K562 (cell line): Measurements from ENCODE around the gene DNAAF9. TPM values are rescaled to one million over a fixed set of nuclear protein-coding genes. Genes with fewer than 3 reads are reported as not detected.

ENCODE experiments used
- ATAC-seq: fragments of 200-7000 bp; cut with Tn5 transposase; 3 replicates; pipeline ENCODE4 v1.9.1; 2020; ENCODE audit warnings: moderate library complexity
- BruUV-seq: library from RNA; stranded (reverse); fragments of 400-500 nt; replicated peaks from 2 replicates; lab custom pipeline; 2021; lab: Mats Ljungman, UMichigan
- CTCF ChIA-PET: fragments of 300-600 bp; formaldehyde crosslinking; extraction: SDS; loops from one replicate; lab custom pipeline; 2021; ENCODE audit warnings: low intra/inter-chr PET ratio; lab: Yijun Ruan, JAX
- POLR2A ChIA-PET: fragments of 300-600, 350-650 bp; sonication (Branson Sonifier 250); formaldehyde crosslinking; extraction: SDS; loops from one replicate; lab custom pipeline; 2021; ENCODE audit warnings: antibody characterized with exemption, inconsistent platforms; lab: Yijun Ruan, JAX
- DNase-seq, 4 experiments: peaks; one replicate each; pipeline versions ENCODE4 v3.0.0 to v3.0.0-alpha.2; 2011 to 2018; ENCODE audit warnings: low spot score in 3 of 4, mixed read lengths in 3 of 4; ENCODE audit errors: extremely low read depth in 1 of 4
- FAIRE-seq: peaks from 2 replicates; lab custom pipeline; 2011; peaks lifted over from hg19 to GRCh38; lab: Jason Lieb, UNC
- H2AFZ ChIP-seq: 2 replicates; pipeline ENCODE4 v1.6.0; 2011; ENCODE audit warnings: low read depth, low read length, control low read depth, inconsistent platforms
- H3K27ac ChIP-seq: fragments of 200-600 bp; 3 replicates; pipeline ENCODE4 v1.8.0; 2011; ENCODE audit warnings: low read depth, mild to moderate bottlenecking, control low read depth, inconsistent platforms, low read length, moderate library complexity, mixed read lengths; ENCODE audit errors: extremely low read depth
- H3K27me3 ChIP-seq, 2 experiments: fragments of 300-600 bp in 1 of 2; 2 replicates in 1 of 2; 3 replicates in 1 of 2; pipeline versions ENCODE4 v1.6.0 to v1.8.0; 2011; ENCODE audit warnings: inconsistent platforms in 2 of 2, low read length in 2 of 2, mild to moderate bottlenecking in 1 of 2, mixed read lengths in 1 of 2, moderate library complexity in 1 of 2; ENCODE audit not compliant: control insufficient read depth in 2 of 2, insufficient read depth in 2 of 2
- H3K36me3 ChIP-seq: fragments of 300-600 bp; 3 replicates; pipeline ENCODE4 v1.8.0; 2011; ENCODE audit warnings: mild to moderate bottlenecking, low read length, inconsistent platforms; ENCODE audit not compliant: control insufficient read depth, insufficient read depth
- H3K4me1 ChIP-seq, 2 experiments: fragments of 200-600 bp in 1 of 2; replicated peaks in 1 of 2; 2 replicates in 1 of 2; 3 replicates in 1 of 2; pipeline versions ENCODE4 v1.5.1 to v1.8.0; 2011; ENCODE audit warnings: inconsistent platforms in 2 of 2, low read length in 2 of 2, mild to moderate bottlenecking in 1 of 2, mixed read lengths in 1 of 2, moderate library complexity in 1 of 2; ENCODE audit not compliant: control insufficient read depth in 2 of 2, insufficient read depth in 2 of 2
- H3K4me2 ChIP-seq: 2 replicates; pipeline ENCODE4 v1.6.1; 2011; ENCODE audit warnings: low read length, control low read depth, inconsistent platforms, mixed read lengths; ENCODE audit not compliant: insufficient read depth
- H3K4me3 ChIP-seq: fragments of 200-600 bp; sonication (generic), shearing (Covaris generic); 2 replicates; pipeline ENCODE4 v1.5.1; 2016; ENCODE audit warnings: control low read depth, inconsistent platforms
- H3K79me2 ChIP-seq: fragments of 200-600 bp; 3 replicates; pipeline ENCODE4 v1.8.0; 2011; ENCODE audit warnings: low read length, inconsistent platforms; ENCODE audit not compliant: control insufficient read depth, insufficient read depth
- H3K9ac ChIP-seq, 2 experiments: 2 replicates each; pipeline versions ENCODE4 v1.6.0 to v1.6.1; 2011; ENCODE audit warnings: low read depth in 2 of 2, low read length in 2 of 2, control low read depth in 1 of 2, inconsistent platforms in 1 of 2, mild to moderate bottlenecking in 1 of 2, mixed read lengths in 1 of 2; ENCODE audit not compliant: insufficient read depth in 1 of 2
- H3K9me1 ChIP-seq: one replicate; pipeline ENCODE4 v1.6.0; 2011; ENCODE audit warnings: inconsistent platforms, mild to moderate bottlenecking, low read length, moderate library complexity; ENCODE audit not compliant: control insufficient read depth, insufficient read depth
- H3K9me3 ChIP-seq: replicated peaks from 2 replicates; pipeline ENCODE4 v1.5.1; 2011; ENCODE audit warnings: low read depth, low read length, inconsistent platforms; ENCODE audit not compliant: control insufficient read depth, insufficient read depth
- H4K20me1 ChIP-seq: replicated peaks from 2 replicates; pipeline ENCODE4 v1.6.1; 2011; ENCODE audit warnings: low read length, inconsistent platforms, mixed read lengths; ENCODE audit not compliant: control insufficient read depth, insufficient read depth
- CCNT2 ChIP-seq: IDR thresholded peaks from 2 replicates; pipeline ENCODE4 v1.6.1; 2011; ENCODE audit warnings: borderline replicate concordance, low read depth, mild to moderate bottlenecking, moderate library complexity, mixed read lengths, low read length; ENCODE audit not compliant: insufficient read length; ENCODE audit errors: extremely low read depth
- PKNOX1 ChIP-seq: fragments of 450-650 bp; IDR thresholded peaks from 2 replicates; pipeline ENCODE4 v1.6.1; 2016
- TGIF2 ChIP-seq: sonication (generic); formaldehyde crosslinking; IDR thresholded peaks from 2 replicates; pipeline ENCODE4 v1.8.1; 2022; ENCODE audit warnings: mild to moderate bottlenecking, missing genetic modification reagents, moderate library complexity
- ZBTB33 ChIP-seq: sonication (generic); formaldehyde crosslinking; IDR thresholded peaks from 2 replicates; pipeline ENCODE4 v1.8.1; 2023; ENCODE audit warnings: mild to moderate bottlenecking, missing genetic modification reagents
- ZNF431 ChIP-seq: sonication (generic); formaldehyde crosslinking; IDR thresholded peaks from 2 replicates; pipeline ENCODE4 v1.8.0; 2022; ENCODE audit warnings: mild to moderate bottlenecking, missing genetic modification reagents
- WGBS: fragments of 100-300 bp; shearing (Covaris generic); methylation state at CpG from one replicate; pipeline ENCODE4 v1.1.6; 2016; ENCODE audit warnings: low coverage, mixed read lengths; ENCODE audit not compliant: insufficient coverage; ENCODE audit errors: missing lambda C conversion rate; 5-methylcytosine and 5-hydroxymethylcytosine counted together
- in situ Hi-C: fragments of 300-500 bp; cut with MboI; formaldehyde crosslinking; loops from 4 replicates; pipeline ENCODE4 v1.15.0; 2018; ENCODE audit warnings: inconsistent platforms, mixed read lengths
- intact Hi-C: fragments of 100-400 bp; cut with micrococcal nuclease; formaldehyde crosslinking; loops from 2 replicates; pipeline ENCODE4 v1.14.2; 2022
- polyA plus RNA-seq, 8 experiments: library from polyadenylated mRNA; depleted of rRNA in 4 of 8; stranded (reverse) in 5 of 8; unstranded in 3 of 8; fragments of >200 nt; fragmentation: Nextera tagmentation in 2 of 8; fragmentation: Illumina TruSeq in 1 of 8; extraction: Ambion mirVana in 2 of 8; extraction: Trizol in 1 of 8; gene quantifications; 2 replicates each; pipeline versions ENCODE4 v1.2.1 to v1.2.3, GENCODE V29; 2011 to 2014; ENCODE audit warnings: inconsistent platforms in 1 of 8, missing spikeins in 1 of 8
- total RNA-seq, 7 experiments: library from RNA; depleted of rRNA in 6 of 7; stranded (reverse); fragments of >200 nt in 6 of 7; fragmentation: Illumina TruSeq in 2 of 7; extraction: Trizol in 2 of 7; gene quantifications; 2 replicates each; pipeline versions ENCODE4 v1.2.1 to v1.2.3, GENCODE V29; 2011 to 2021; ENCODE audit warnings: low replicate concordance in 1 of 7
- TF ChIP-seq, protein P1 (sequence below): sonication (generic); formaldehyde crosslinking; IDR thresholded peaks from 2 replicates; pipeline ENCODE4 v1.8.0; 2022; ENCODE audit warnings: missing genetic modification reagents, mild to moderate bottlenecking, moderate library complexity, borderline replicate concordance
- TF ChIP-seq, protein P2 (sequence below): fragments of 250-450 bp; sonication (Bioruptor Pico); IDR thresholded peaks from 2 replicates; pipeline ENCODE4 v1.4.0; 2020; ENCODE audit warnings: mild to moderate bottlenecking, moderate library complexity
- TF ChIP-seq, protein P3 (sequence below): fragments of 450-650 bp; formaldehyde crosslinking; conservative IDR thresholded peaks from 2 replicates; pipeline ENCODE4 v1.4.0; 2022; ENCODE audit warnings: mild to moderate bottlenecking, missing genetic modification characterization
- TF ChIP-seq, protein P4 (sequence below), 2 experiments: fragments of 450-650 bp; IDR thresholded peaks; 2 replicates each; pipeline ENCODE4 v1.6.1; 2016

Gene DNAAF9
- total and polyA plus RNA-seq, 9 of the 15 experiments (the other 6 are each of a cell fraction or from before 2014, with no cell fraction given): 0.42 to 2.9 (median 1.9) TPM

GRCh38 chr20:3430376-3431069, 23.1 kb upstream of the DNAAF9 start:
- H3K4me3 ChIP-seq: no peak overlapping the region
- H3K9me3 ChIP-seq: no peaks in the 10 kb centered on the region
- peak; percentile 83 for TF ChIP-seq ZBTB33 (CRISPR knock-in tag)
- TF ChIP-seq ZNF431: no peak
- TF ChIP-seq, protein P1, sequence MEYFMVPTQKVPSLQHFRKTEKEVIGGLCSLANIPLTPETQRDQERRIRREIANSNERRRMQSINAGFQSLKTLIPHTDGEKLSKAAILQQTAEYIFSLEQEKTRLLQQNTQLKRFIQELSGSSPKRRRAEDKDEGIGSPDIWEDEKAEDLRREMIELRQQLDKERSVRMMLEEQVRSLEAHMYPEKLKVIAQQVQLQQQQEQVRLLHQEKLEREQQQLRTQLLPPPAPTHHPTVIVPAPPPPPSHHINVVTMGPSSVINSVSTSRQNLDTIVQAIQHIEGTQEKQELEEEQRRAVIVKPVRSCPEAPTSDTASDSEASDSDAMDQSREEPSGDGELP (CRISPR knock-in tag): peak; percentile 36; the same call in 1 of the 2 replicates
- TF ChIP-seq, protein P2, sequence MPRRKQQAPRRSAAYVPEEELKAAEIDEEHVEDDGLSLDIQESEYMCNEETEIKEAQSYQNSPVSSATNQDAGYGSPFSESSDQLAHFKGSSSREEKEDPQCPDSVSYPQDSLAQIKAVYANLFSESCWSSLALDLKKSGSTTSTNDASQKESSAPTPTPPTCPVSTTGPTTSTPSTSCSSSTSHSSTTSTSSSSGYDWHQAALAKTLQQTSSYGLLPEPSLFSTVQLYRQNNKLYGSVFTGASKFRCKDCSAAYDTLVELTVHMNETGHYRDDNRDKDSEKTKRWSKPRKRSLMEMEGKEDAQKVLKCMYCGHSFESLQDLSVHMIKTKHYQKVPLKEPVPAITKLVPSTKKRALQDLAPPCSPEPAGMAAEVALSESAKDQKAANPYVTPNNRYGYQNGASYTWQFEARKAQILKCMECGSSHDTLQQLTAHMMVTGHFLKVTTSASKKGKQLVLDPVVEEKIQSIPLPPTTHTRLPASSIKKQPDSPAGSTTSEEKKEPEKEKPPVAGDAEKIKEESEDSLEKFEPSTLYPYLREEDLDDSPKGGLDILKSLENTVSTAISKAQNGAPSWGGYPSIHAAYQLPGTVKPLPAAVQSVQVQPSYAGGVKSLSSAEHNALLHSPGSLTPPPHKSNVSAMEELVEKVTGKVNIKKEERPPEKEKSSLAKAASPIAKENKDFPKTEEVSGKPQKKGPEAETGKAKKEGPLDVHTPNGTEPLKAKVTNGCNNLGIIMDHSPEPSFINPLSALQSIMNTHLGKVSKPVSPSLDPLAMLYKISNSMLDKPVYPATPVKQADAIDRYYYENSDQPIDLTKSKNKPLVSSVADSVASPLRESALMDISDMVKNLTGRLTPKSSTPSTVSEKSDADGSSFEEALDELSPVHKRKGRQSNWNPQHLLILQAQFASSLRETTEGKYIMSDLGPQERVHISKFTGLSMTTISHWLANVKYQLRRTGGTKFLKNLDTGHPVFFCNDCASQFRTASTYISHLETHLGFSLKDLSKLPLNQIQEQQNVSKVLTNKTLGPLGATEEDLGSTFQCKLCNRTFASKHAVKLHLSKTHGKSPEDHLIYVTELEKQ: no peak
- TF ChIP-seq, protein P3, sequence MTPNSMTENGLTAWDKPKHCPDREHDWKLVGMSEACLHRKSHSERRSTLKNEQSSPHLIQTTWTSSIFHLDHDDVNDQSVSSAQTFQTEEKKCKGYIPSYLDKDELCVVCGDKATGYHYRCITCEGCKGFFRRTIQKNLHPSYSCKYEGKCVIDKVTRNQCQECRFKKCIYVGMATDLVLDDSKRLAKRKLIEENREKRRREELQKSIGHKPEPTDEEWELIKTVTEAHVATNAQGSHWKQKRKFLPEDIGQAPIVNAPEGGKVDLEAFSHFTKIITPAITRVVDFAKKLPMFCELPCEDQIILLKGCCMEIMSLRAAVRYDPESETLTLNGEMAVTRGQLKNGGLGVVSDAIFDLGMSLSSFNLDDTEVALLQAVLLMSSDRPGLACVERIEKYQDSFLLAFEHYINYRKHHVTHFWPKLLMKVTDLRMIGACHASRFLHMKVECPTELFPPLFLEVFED (CRISPR knock-in tag): no peak
- TF ChIP-seq, protein P4, sequence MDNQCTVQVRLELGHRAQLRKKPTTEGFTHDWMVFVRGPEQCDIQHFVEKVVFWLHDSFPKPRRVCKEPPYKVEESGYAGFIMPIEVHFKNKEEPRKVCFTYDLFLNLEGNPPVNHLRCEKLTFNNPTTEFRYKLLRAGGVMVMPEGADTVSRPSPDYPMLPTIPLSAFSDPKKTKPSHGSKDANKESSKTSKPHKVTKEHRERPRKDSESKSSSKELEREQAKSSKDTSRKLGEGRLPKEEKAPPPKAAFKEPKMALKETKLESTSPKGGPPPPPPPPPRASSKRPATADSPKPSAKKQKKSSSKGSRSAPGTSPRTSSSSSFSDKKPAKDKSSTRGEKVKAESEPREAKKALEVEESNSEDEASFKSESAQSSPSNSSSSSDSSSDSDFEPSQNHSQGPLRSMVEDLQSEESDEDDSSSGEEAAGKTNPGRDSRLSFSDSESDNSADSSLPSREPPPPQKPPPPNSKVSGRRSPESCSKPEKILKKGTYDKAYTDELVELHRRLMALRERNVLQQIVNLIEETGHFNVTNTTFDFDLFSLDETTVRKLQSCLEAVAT (IDR thresholded peaks at IDR 0.05): no peak
- TF ChIP-seq CCNT2: no peak
- peak; percentile 50; the same call in 1 of the 2 replicates for TF ChIP-seq PKNOX1
- 0 out of 2 replicates have a peak, but pooled peaks have one; percentile 23 for TF ChIP-seq TGIF2 (CRISPR knock-in tag)
- TF ChIP-seq, all 486 proteins: peak for 4

More at GRCh38 chr20:3430376-3431069, 23.1 kb upstream of the DNAAF9 start:
- H4K20me1 ChIP-seq: no peaks in the 10 kb centered on the region
- WGBS: 33% methylated on average over 12 of the region's 14 CpGs
- no peaks in the 10 kb centered on the region for H3K9me1 ChIP-seq
- in situ Hi-C loops (no loop called here), intact Hi-C loops (no loop called here)
- no peaks in the 10 kb centered on the region for H3K27me3 ChIP-seq
- no TSS peak for BruUV-seq
- ATAC-seq (no peak; the same call in 2 of the 3 replicates), DNase-seq (no peak), FAIRE-seq (peak; percentile 11)
- H3K36me3 ChIP-seq: no peaks in the 10 kb centered on the region
- H2AFZ ChIP-seq: peak overlapping the region; percentile 12; the same call in 1 of the 2 replicates
- no peaks in the 10 kb centered on the region; a peak in 1 of 5 replicates for H3K4me1 ChIP-seq
- H3K4me2 ChIP-seq: no peak overlapping the region
- no peak overlapping the region for H3K9ac ChIP-seq
- no peaks in the 10 kb centered on the region for H3K79me2 ChIP-seq
- ChIA-PET CTCF (no interaction called here), POLR2A (interaction anchor here (0.6 to 1.1 kb wide), 3 partner anchors 11 to 203 kb away, joined by 3 to 5 read pairs (median 4); no protein-coding TSS in a partner anchor)
- no peak overlapping the region for H3K27ac ChIP-seq
